ENCODE measurements around the gene RPL41.

GRCh38 chr12:56162468-56163290 is 46.2 kb downstream of the RPL41 start:
- TF ChIP-seq CTCF (IDR thresholded peaks at IDR 0.05): no peak
- no peak for TF ChIP-seq POLR2A (IDR thresholded peaks at IDR 0.05)

Data from heart left ventricle (tissue), 13 donors.